Fibroblast of the aortic adventitia (primary cell): ENCODE data around the gene RPL36. TPM values are rescaled to one million over a fixed set of nuclear protein-coding genes. Genes with fewer than 3 reads are reported as not detected.

Source experiments
- DNase-seq: peaks from one replicate; pipeline ENCODE4 v3.0.0-alpha.2; 2010; ENCODE audit warnings: low read depth
- H3K4me3 ChIP-seq: 2 replicates; pipeline ENCODE4 v1.5.1; 2011; ENCODE audit warnings: low read depth, mild to moderate bottlenecking, control low read depth, low read length, moderate library complexity
- total RNA-seq: library from RNA; depleted of rRNA; stranded (reverse); fragments of >200 nt; gene quantifications from 2 replicates; pipeline ENCODE4 v1.2.3, GENCODE V29; 2012; ENCODE audit warnings: low replicate concordance
- TF ChIP-seq, protein P1 (sequence below): IDR thresholded peaks from 2 replicates; pipeline ENCODE4 v1.5.1; 2011; ENCODE audit warnings: mild to moderate bottlenecking, low read length, control low read depth, inconsistent platforms; ENCODE audit not compliant: insufficient read depth

Gene RPL36
- total RNA-seq, 1 donor = 296 TPM

GRCh38 chr19:5681391-5682106 is 8.5 kb upstream of the RPL36 start:
- peak overlapping the region; percentile 94 for H3K4me3 ChIP-seq
- no peak for DNase-seq
- TF ChIP-seq, protein P1, sequence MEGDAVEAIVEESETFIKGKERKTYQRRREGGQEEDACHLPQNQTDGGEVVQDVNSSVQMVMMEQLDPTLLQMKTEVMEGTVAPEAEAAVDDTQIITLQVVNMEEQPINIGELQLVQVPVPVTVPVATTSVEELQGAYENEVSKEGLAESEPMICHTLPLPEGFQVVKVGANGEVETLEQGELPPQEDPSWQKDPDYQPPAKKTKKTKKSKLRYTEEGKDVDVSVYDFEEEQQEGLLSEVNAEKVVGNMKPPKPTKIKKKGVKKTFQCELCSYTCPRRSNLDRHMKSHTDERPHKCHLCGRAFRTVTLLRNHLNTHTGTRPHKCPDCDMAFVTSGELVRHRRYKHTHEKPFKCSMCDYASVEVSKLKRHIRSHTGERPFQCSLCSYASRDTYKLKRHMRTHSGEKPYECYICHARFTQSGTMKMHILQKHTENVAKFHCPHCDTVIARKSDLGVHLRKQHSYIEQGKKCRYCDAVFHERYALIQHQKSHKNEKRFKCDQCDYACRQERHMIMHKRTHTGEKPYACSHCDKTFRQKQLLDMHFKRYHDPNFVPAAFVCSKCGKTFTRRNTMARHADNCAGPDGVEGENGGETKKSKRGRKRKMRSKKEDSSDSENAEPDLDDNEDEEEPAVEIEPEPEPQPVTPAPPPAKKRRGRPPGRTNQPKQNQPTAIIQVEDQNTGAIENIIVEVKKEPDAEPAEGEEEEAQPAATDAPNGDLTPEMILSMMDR = no peak

- DNase-seq = no peak
- no peak overlapping the region for H3K4me3 ChIP-seq
- TF ChIP-seq, protein P1 = no peak
Measured at GRCh38 chr19:5682107-5682482, 8.0 kb upstream of the RPL36 start.

DNA sequence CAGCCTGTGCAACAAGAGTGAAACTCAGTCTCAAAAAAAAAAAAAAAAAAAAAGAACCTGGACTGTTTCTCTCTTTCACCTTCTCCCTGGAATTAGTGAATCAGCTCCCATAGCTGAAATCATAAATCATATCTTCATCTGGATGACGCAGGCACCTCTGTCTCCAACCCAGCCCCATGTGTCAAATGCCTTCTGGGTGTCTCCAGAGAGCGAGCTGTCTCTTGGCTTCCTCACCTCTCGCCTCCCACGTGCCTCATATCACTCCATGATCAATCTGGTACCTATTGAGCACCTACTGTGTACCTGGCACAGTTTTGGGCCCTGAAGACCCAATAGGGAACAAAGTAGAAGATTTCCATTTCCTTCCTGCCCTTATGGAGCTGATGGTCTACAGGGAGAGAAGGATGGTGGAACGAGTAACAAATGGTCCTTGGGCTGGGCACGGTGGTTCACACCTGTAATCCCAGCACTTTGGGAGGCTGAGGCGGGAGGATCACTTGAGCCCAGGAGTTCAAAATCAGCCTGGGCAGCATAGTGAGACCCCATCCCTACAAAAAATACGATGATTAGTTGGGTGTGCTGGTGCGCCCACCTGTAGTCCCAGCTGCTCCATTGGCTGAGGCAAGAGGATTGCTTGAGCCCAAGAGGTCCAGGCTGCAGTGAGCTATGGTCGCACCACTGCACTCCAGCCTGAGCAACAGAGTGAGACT is 6.8 kb upstream of the RPL36 start:
- TF ChIP-seq, protein P1 = no peak
- H3K4me3 ChIP-seq = no peak overlapping the region
- no peak for DNase-seq

DNA sequence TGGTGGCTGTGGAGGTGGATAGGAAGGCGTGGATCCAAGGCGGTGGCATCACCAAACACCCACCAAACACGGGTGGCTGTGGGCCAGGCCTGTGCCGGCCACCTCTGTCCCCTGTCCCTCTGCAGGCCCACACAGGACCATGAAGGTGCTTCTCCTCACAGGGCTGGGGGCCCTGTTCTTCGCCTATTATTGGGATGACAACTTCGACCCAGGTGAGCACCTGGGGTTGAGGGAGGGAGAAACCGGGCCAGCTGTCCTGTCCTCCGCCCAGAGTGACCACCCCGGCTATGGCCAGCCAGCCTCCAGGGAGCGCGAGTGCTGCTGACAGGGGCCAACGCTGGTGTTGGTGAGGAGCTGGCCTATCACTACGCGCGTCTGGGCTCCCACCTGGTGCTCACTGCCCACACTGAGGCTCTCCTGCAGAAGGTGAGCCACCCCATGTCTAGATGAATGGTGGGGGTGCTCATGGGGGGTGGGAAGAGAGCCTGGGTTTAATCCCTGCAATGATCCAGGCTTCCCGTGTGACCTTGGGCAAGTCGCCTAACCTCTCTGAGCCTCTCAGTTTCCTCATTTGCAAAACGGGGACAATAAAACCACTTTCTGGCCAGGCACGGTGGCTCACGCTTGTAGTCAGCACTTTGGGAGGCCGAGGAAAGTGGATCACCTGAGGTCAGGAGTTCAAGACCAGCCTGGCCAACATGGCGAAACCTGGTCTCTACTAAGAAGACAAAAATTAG is 5.2 kb upstream of the RPL36 start:
- no peak for DNase-seq
- no peak overlapping the region for H3K4me3 ChIP-seq
- TF ChIP-seq, protein P1 = no peak

- peak overlapping the region; percentile 70 for H3K4me3 ChIP-seq
- no peak for DNase-seq
- TF ChIP-seq, protein P1 = no peak
Measured at GRCh38 chr19:5686326-5686646, 3.8 kb upstream of the RPL36 start.

GRCh38 chr19:5686647-5687359 is 3.3 kb upstream of the RPL36 start:
- TF ChIP-seq, protein P1 = peak; percentile 90
- peak; percentile 90 for DNase-seq
- peak overlapping the region; percentile 70 for H3K4me3 ChIP-seq
